BLaER1 treated with 17β-estradiol and CSF1 and Interleukin-3, amounts not matched to agents 10 nM and 100 nM (cell line): ENCODE data around the gene CCL4.
A peak's percentile ranks its signal among the peaks of the same experiment; 100 is the strongest.

Experiments
- H3K27ac ChIP-seq, 11 experiments: shearing (Covaris generic); formaldehyde crosslinking; 2 replicates each; pipeline ENCODE4 v1.8.1; 2022
- H3K27me3 ChIP-seq, 11 experiments: shearing (Covaris generic); formaldehyde crosslinking; 2 replicates each; pipeline ENCODE4 v1.8.1; 2022
- H3K36me3 ChIP-seq, 11 experiments: shearing (Covaris generic); formaldehyde crosslinking; 2 replicates each; pipeline ENCODE4 v1.8.1; 2022
- H3K4me1 ChIP-seq, 10 experiments: shearing (Covaris generic); formaldehyde crosslinking; 2 replicates each; pipeline ENCODE4 v1.8.1; 2022
- H3K4me2 ChIP-seq, 11 experiments: shearing (Covaris generic); formaldehyde crosslinking; 2 replicates each; pipeline ENCODE4 v1.8.1; 2022
- H3K4me3 ChIP-seq, 10 experiments: shearing (Covaris generic); formaldehyde crosslinking; 2 replicates each; pipeline ENCODE4 v1.8.1; 2022
- H3K9ac ChIP-seq, 11 experiments: shearing (Covaris generic); formaldehyde crosslinking; 2 replicates each; pipeline ENCODE4 v1.8.1; 2022
- H3K9me3 ChIP-seq, 11 experiments: shearing (Covaris generic); formaldehyde crosslinking; replicated peaks in 1 of 11; 2 replicates each; pipeline ENCODE4 v1.8.1; 2022
- H4K20me1 ChIP-seq, 11 experiments: shearing (Covaris generic); formaldehyde crosslinking; 2 replicates each; pipeline ENCODE4 v1.8.1; 2022
- Cebpa-rat ChIP-seq, 11 experiments: shearing (Covaris generic); IDR thresholded peaks; 2 replicates each; pipeline ENCODE4 v1.8.1; 2022

The CCL4 gene

GRCh38 chr17:36153895-36154610, 50.4 kb downstream of the CCL4 start:
- no peak overlapping the region; a peak in 1 of 22 replicates for H3K9ac ChIP-seq
- H3K9me3 ChIP-seq = no peaks in the 10 kb centered on the region
- H3K27ac ChIP-seq = peak overlapping the region in 3 of 11 experiments; percentile 24 to 59 (median 38); a peak in 4 of 22 replicates
- H3K36me3 ChIP-seq = no peaks in the 10 kb centered on the region
- H3K4me2 ChIP-seq = peak overlapping the region in 4 of 11 experiments; percentile 33 to 74 (median 72); a peak in 8 of 22 replicates
- no peak for TF ChIP-seq Cebpa-rat (IDR thresholded peaks at IDR 0.05)
- peaks cover 0 to 64% (median 6%) of the 10 kb centered on the region in 10 experiments; a peak in 11 of 20 replicates for H3K4me1 ChIP-seq
- no peak overlapping the region for H3K4me3 ChIP-seq
- no peaks in the 10 kb centered on the region for H3K27me3 ChIP-seq
- no peaks in the 10 kb centered on the region; a peak in 1 of 22 replicates for H4K20me1 ChIP-seq
